Left hindlimb (tissue), 1 donor: Measurements from ENCODE around the gene ZNF865.
A peak's percentile ranks its signal among the peaks of the same experiment; 100 is the strongest.
"Not testable (repeated sequence)": the region's sequence is repeated elsewhere in the genome, so short reads cannot be mapped to it uniquely, and the experiment has no call there.

ENCODE experiments used
- DNase-seq: peaks from one replicate; pipeline ENCODE4 v3.0.0-alpha.2; 2018

Gene ZNF865

GRCh38 chr19:55605637-55606470 is at the start of gene ZNF865:
TSS of gene ZNF865 (plus strand) at chr19:55605647. CDS start at chr19:55613619, 7,972 bp downstream.
- peak; percentile 86 for DNase-seq

- no peak for DNase-seq
Observed at GRCh38 chr19:55559684-55560083, 45.8 kb upstream of the ZNF865 start.

- DNase-seq: peak; percentile 54
Observed at GRCh38 chr19:55563261-55563690, 42.2 kb upstream of the ZNF865 start.

GRCh38 chr19:55566823-55567222 is 38.6 kb upstream of the ZNF865 start:
- DNase-seq: no peak

- DNase-seq: no peak
Observed at GRCh38 chr19:55567708-55568328, 37.6 kb upstream of the ZNF865 start.

GRCh38 chr19:55569477-55569876 is 36.0 kb upstream of the ZNF865 start:
- not testable (repeated sequence) for DNase-seq

- not testable (repeated sequence) for DNase-seq
Observed at GRCh38 chr19:55573929-55574328, 31.5 kb upstream of the ZNF865 start.

GRCh38 chr19:55576746-55577145 is 28.7 kb upstream of the ZNF865 start:
- DNase-seq: no peak

- no peak for DNase-seq
Observed at GRCh38 chr19:55578031-55578760, 27.3 kb upstream of the ZNF865 start.

- no peak for DNase-seq
Observed at GRCh38 chr19:55578761-55579747, 26.4 kb upstream of the ZNF865 start.

GRCh38 chr19:55579766-55580621 is 25.5 kb upstream of the ZNF865 start:
- peak; percentile 69 for DNase-seq

- peak; percentile 94 for DNase-seq
Observed at GRCh38 chr19:55580628-55581144, 24.8 kb upstream of the ZNF865 start, which contains the start of gene ZNF579. TSS of gene ZNF579 (minus strand) at chr19:55580848. CDS start at chr19:55579639, 1,209 bp downstream.

- no peak for DNase-seq
Observed at GRCh38 chr19:55581145-55581822, 24.2 kb upstream of the ZNF865 start.

GRCh38 chr19:55581823-55582223 is 23.6 kb upstream of the ZNF865 start:
- no peak for DNase-seq

- DNase-seq: not testable (repeated sequence)
Observed at GRCh38 chr19:55582284-55582683, 23.2 kb upstream of the ZNF865 start.

GRCh38 chr19:55583897-55584296 is 21.6 kb upstream of the ZNF865 start:
- not testable (repeated sequence) for DNase-seq

- peak; percentile 26 for DNase-seq
Observed at GRCh38 chr19:55584871-55585270, 20.6 kb upstream of the ZNF865 start.

- peak; percentile 93 for DNase-seq
Observed at GRCh38 chr19:55585658-55586339, 19.6 kb upstream of the ZNF865 start.

- DNase-seq: peak; percentile 95
Observed at GRCh38 chr19:55586976-55587668, 18.3 kb upstream of the ZNF865 start.
